ENCODE results near the gene CLASP1.

- TF ChIP-seq CTCF (IDR thresholded peaks at IDR 0.05): no peak
- TF ChIP-seq POLR2AphosphoS5 (IDR thresholded peaks at IDR 0.05): no peak
- no peak for TF ChIP-seq POLR2A (IDR thresholded peaks at IDR 0.05)
Observed at GRCh38 chr2:121582272-121582671, 67.0 kb downstream of the CLASP1 start.

Data from sigmoid colon (tissue), 4 donors.